Rectal smooth muscle tissue (tissue), 1 donor: ENCODE results near the gene HAGHL.
A peak's percentile ranks its signal among the peaks of the same experiment; 100 is the strongest.

Experiments
- H3K27ac ChIP-seq: one replicate; pipeline ENCODE4 v1.7.0; 2013; ENCODE audit warnings: low read depth, low read length, inconsistent platforms
- H3K27me3 ChIP-seq: one replicate; pipeline ENCODE4 v1.7.0; 2013; ENCODE audit warnings: low read length; ENCODE audit not compliant: control insufficient read depth, insufficient read depth
- H3K36me3 ChIP-seq: one replicate; pipeline ENCODE4 v1.7.0; 2013; ENCODE audit warnings: low read length; ENCODE audit not compliant: control insufficient read depth, insufficient read depth
- H3K4me1 ChIP-seq: one replicate; pipeline ENCODE4 v1.7.0; 2013; ENCODE audit warnings: low read length; ENCODE audit not compliant: control insufficient read depth, insufficient read depth
- H3K4me3 ChIP-seq: one replicate; pipeline ENCODE4 v1.7.0; 2013; ENCODE audit warnings: low read length
- H3K9ac ChIP-seq: one replicate; pipeline ENCODE4 v1.7.0; 2013; ENCODE audit warnings: low read length

The HAGHL gene

GRCh38 chr16:694187-694862 lies 32.6 kb upstream of the HAGHL start:
- no peak overlapping the region for H3K27ac ChIP-seq
- no peaks in the 10 kb centered on the region for H3K36me3 ChIP-seq
- H3K27me3 ChIP-seq = peaks cover 14% of the 10 kb centered on the region
- H3K9ac ChIP-seq = no peak overlapping the region
- peaks cover 5% of the 10 kb centered on the region for H3K4me1 ChIP-seq
- no peak overlapping the region for H3K4me3 ChIP-seq

DNA sequence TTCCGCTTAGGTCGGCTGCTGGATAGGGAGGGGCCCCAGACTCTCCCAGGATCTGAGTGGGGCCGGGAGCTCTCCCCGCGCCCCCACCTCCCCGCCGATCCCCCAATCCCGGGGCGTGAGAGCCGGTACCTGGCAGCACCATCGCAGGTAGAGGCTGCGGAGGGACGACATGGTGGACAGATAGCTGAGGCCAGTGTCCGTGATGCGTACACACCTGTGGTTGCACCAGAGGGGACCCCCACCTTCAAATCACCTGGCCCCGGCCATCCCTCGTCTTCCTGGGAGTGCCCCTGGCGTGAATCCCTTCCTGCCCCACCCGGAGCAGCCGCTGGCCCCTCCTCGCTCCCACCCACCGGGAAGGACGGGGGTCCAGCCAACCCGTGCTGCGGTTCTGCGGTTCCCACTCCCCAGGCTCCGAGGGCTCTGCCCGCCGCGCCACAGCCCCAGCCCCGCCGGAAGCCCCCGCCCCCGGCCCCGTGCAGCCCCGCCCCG lies 32.0 kb upstream of the HAGHL start:
- H3K9ac ChIP-seq = no peak overlapping the region
- no peaks in the 10 kb centered on the region for H3K4me1 ChIP-seq
- peaks cover 15% of the 10 kb centered on the region for H3K27me3 ChIP-seq
- no peaks in the 10 kb centered on the region for H3K36me3 ChIP-seq
- H3K4me3 ChIP-seq = peak overlapping the region; percentile 33
- no peak overlapping the region for H3K27ac ChIP-seq

GRCh38 chr16:695355-696089 lies 31.4 kb upstream of the HAGHL start:
- no peak overlapping the region for H3K9ac ChIP-seq
- no peak overlapping the region for H3K27ac ChIP-seq
- H3K36me3 ChIP-seq = no peaks in the 10 kb centered on the region
- H3K27me3 ChIP-seq = peaks cover 22% of the 10 kb centered on the region
- H3K4me1 ChIP-seq = no peaks in the 10 kb centered on the region
- peak overlapping the region; percentile 51 for H3K4me3 ChIP-seq

GRCh38 chr16:698911-699671 lies 27.8 kb upstream of the HAGHL start:
- H3K4me1 ChIP-seq = no peaks in the 10 kb centered on the region
- H3K4me3 ChIP-seq = no peak overlapping the region
- H3K27ac ChIP-seq = no peak overlapping the region

GRCh38 chr16:700684-701584 lies 26.0 kb upstream of the HAGHL start:
- Histone ChIP-seq H3K27me3 (peaks cover 48% of the 10 kb centered on the region), H3K9ac (no peak overlapping the region), H3K4me3 (no peak overlapping the region), H3K27ac (no peak overlapping the region), H3K36me3 (no peaks in the 10 kb centered on the region), H3K4me1 (no peaks in the 10 kb centered on the region)

More at GRCh38 chr16:698911-699671, 27.8 kb upstream of the HAGHL start:
- Histone ChIP-seq H3K9ac (no peak overlapping the region), H3K27me3 (peaks cover 47% of the 10 kb centered on the region), H3K36me3 (no peaks in the 10 kb centered on the region)

DNA sequence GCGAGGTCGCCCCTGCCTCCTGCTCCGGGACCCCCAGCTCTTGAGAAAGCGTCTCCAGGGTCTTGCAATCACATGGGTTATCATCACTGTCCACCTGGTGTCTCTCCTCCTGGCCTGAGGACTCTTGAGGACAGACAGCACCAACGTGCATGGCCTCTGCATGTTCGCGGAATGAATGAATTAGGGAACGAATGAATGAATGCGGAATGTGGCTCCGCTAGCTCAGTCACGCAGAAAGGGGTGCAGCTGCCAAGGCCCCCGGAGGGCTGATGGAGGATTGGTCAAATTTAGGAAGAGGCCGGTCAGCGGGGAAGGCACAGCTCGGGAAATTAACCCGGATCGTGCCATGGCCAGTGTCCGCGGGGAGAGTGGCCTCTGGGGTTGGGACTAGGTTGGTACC lies 24.6 kb upstream of the HAGHL start:
- Histone ChIP-seq H3K27me3 (peaks cover 58% of the 10 kb centered on the region), H3K27ac (no peak overlapping the region), H3K9ac (no peak overlapping the region), H3K4me3 (no peak overlapping the region), H3K4me1 (no peaks in the 10 kb centered on the region), H3K36me3 (no peaks in the 10 kb centered on the region)

DNA sequence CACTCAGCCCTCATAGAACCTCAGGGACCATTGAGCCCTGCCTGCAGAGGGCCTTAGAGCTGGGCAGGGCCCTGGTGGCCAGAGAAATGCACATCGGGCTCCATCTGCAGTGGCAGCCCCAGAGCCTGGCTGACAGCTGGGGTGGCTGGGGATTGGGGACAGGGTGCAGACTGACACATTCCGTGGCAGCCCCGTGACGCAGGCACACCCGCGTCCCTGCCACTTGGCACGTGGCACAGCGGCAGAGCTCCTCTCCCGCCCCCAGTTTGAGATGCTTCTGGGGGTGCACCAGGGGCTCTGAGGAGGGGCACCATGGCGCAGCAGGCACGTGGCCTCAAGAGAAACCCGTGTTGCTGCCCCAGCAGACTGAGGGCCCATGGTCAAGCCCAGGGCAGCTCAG lies 23.5 kb upstream of the HAGHL start:
- H3K4me1 ChIP-seq = no peaks in the 10 kb centered on the region
- H3K4me3 ChIP-seq = no peak overlapping the region
- no peak overlapping the region for H3K9ac ChIP-seq
- no peak overlapping the region for H3K27ac ChIP-seq
- H3K27me3 ChIP-seq = peaks cover 66% of the 10 kb centered on the region
- H3K36me3 ChIP-seq = no peaks in the 10 kb centered on the region

GRCh38 chr16:704047-704446 lies 22.9 kb upstream of the HAGHL start:
- Histone ChIP-seq H3K4me1 (no peaks in the 10 kb centered on the region), H3K36me3 (no peaks in the 10 kb centered on the region), H3K27me3 (peaks cover 69% of the 10 kb centered on the region), H3K4me3 (no peak overlapping the region), H3K9ac (no peak overlapping the region), H3K27ac (no peak overlapping the region)

DNA sequence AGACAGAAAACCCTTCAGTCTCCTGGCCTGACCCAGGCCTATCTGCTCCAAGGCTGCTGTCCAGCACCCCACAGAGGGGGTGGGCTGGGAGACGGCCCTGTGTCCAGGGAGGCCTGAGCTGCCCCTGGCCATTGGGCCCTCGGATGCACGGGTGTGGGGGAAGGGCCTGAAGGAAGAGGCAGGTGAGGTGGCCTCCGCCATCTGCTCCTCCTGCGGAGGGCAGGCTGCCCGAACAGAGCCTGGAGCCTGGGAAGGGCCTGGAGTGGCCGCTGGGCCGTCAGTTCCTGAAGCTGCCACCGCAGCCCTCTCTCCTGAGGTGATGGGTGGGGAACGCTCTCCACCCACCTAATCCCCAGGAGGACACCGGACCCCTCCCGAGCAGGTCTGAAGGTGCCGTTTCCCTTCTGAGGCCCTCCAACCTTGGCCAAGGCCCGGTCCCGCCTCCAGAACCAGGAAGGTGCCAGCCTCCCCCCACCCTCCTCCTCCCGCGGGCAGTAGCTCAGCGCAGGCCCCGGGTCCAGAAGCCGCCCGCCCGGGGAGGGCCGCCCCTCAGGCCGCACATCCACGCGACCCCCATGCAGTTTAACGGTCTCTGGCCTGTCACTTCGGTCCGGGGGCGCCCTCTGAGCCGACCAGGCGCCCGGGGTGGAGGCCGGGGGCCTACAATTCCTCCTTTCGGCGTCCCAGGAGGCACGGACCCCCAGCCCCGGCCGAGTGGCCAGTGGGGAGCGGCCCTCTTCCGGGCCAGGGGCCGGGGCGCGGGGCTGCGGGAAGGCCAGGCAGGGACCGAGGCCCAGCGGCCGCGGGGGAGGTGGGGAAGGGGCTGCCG lies 22.1 kb upstream of the HAGHL start:
- H3K4me1 ChIP-seq = no peaks in the 10 kb centered on the region

GRCh38 chr16:705431-706188 lies 21.3 kb upstream of the HAGHL start, which contains the start of gene FBXL16:
Gene FBXL16 (minus strand): TSS chr16:705801. CDS start chr16:697405, 8,396 bp downstream.
- H3K36me3 ChIP-seq = no peaks in the 10 kb centered on the region
- no peak within 1 kb of the TSS for H3K9ac ChIP-seq
- no peak within 1 kb of the TSS for H3K27ac ChIP-seq
- no peak within 1 kb of the TSS for H3K4me3 ChIP-seq
- peaks cover 69% of the 10 kb centered on the region for H3K27me3 ChIP-seq
- no peaks in the 10 kb centered on the region for H3K4me1 ChIP-seq

More for the DNA sequence above, 22.1 kb upstream of the HAGHL start:
- H3K9ac ChIP-seq = no peak overlapping the region
- no peaks in the 10 kb centered on the region for H3K36me3 ChIP-seq
- H3K27ac ChIP-seq = no peak overlapping the region
- H3K4me3 ChIP-seq = no peak overlapping the region
- H3K27me3 ChIP-seq = peaks cover 68% of the 10 kb centered on the region
